ENCODE data around the gene JPH2. TPM values are rescaled to one million over a fixed set of nuclear protein-coding genes. Genes with fewer than 3 reads are reported as not detected.

Gene JPH2
- total RNA-seq, 2 experiments from 2014 or later = 0.07 TPM

DNA sequence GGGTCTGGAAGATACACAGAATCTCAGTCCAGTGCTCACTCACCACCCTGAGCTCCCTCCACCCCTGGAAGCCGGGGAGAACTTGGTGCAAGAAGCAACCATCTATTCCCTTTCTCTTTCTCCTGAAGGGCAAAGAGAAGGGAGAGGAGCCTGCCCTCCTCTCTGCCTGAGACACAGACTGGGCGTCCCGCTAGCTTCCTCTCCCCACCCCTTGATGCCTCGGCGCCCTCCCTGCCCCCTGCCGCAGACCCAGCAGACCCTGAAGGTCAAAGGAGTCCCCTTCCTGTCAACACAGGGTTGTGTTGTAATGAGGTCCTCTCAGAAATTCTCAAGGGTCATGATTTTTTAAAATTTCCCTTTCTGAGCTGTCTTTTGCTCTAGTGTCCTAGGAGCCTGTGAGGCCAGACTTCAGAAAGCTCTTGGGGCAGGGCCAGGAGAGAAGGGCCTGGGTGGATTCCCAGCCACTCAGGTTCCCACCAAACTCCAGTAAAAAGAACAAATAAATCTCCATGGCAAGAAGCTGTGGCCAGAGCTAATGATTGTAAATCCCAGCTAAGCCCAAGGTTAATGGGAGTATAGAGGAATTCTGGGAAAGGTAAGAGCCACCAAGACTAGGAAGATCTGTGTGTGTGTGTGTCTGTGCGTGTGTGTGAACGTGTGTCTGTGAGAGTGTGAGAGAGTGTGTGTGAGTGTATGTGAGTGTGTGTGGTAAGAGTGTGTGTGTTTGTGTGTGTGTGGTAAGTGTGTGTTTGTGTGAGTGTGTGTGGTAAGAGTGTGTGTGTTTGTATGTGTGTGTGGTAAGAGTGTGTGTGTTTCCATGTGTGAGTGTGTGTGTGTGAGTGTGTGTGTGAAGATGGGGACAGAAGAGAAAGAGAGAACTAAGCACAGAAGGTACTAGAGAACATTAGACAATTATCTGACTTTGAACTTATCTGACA is 1.1 kb upstream of the JPH2 start:
- intact Hi-C loops (cut with DNase I, micrococcal nuclease) = no loop called here
- CTCF ChIA-PET = interaction anchor here (0.6 to 5.7 kb wide), 6 partner anchors 8 to 742 kb away, joined by 3 to 166 read pairs (median 6); no protein-coding TSS in a partner anchor
- Mint-ChIP-seq H3K4me1 (peaks cover 4% of the 10 kb centered on the region), H3K27me3 (peaks cover 36% of the 10 kb centered on the region), H3K9me3 (ENCODE audit: low read depth) (no peaks in the 10 kb centered on the region), H3K4me3 (no peak overlapping the region), H3K36me3 (ENCODE audit: low read depth) (no peaks in the 10 kb centered on the region), H3K27ac (no peak overlapping the region)
- POLR2A ChIA-PET = interaction anchor here (0.5 to 0.6 kb wide), 2 partner anchors 8 to 733 kb away, joined by 3 read pairs; no protein-coding TSS in a partner anchor
- no peak for ATAC-seq
- DNase-seq = no peak

GRCh38 chr20:44186674-44187053 is 324 bp downstream of the JPH2 start:
- POLR2A ChIA-PET = no interaction called here
- DNase-seq (no peak), ATAC-seq (no peak)
- CTCF ChIA-PET = interaction anchor here (0.7 to 5.7 kb wide), 3 partner anchors 8 to 937 kb away, joined by 3 to 166 read pairs (median 4); no protein-coding TSS in a partner anchor
- Mint-ChIP-seq H3K27me3 (peaks cover 45% of the 10 kb centered on the region), H3K36me3 (ENCODE audit: low read depth) (no peaks in the 10 kb centered on the region), H3K4me1 (peaks cover 4% of the 10 kb centered on the region), H3K27ac (no peak overlapping the region), H3K4me3 (no peak overlapping the region), H3K9me3 (ENCODE audit: low read depth) (no peaks in the 10 kb centered on the region)
- intact Hi-C loops (cut with DNase I, micrococcal nuclease) = no loop called here

DNA sequence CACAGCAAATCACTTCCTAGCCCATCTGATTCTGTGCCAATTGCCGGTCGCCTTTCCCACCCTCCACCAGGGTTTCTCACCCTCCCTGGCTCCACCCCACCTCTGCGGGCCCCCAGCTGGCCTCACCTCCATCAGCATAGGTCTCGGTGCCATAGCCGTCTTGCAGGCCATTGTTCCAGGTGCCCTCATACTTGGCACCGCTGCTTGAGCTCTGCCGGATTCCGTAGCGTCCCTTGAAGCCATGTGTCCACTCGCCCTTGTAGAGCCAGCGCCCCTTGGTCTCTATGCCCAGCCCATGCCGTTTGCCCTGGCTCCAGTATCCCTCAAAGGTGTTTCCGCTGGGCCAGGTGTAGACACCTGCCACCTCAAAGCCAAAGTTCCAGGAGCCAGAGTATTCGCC is 787 bp downstream of the JPH2 start:
- no peak for DNase-seq
- POLR2A ChIA-PET = no interaction called here
- CTCF ChIA-PET = interaction anchor here (0.7 to 1.2 kb wide), 2 partner anchors 9 to 937 kb away, joined by 3 to 4 read pairs; no protein-coding TSS in a partner anchor
- peaks cover 49% of the 10 kb centered on the region for H3K27me3 Mint-ChIP-seq
- no peak overlapping the region for H3K27ac Mint-ChIP-seq
- ATAC-seq = no peak
- no peaks in the 10 kb centered on the region for H3K36me3 Mint-ChIP-seq (ENCODE audit: low read depth)
- no peak overlapping the region for H3K4me3 Mint-ChIP-seq
- H3K9me3 Mint-ChIP-seq (ENCODE audit: low read depth) = no peaks in the 10 kb centered on the region
- H3K4me1 Mint-ChIP-seq = peaks cover 4% of the 10 kb centered on the region
- intact Hi-C loops (cut with DNase I, micrococcal nuclease) = no loop called here

- Mint-ChIP-seq H3K9me3 (ENCODE audit: low read depth) (no peaks in the 10 kb centered on the region), H3K27ac (no peak overlapping the region), H3K27me3 (peaks cover 46% of the 10 kb centered on the region), H3K4me1 (peaks cover 4% of the 10 kb centered on the region), H3K36me3 (ENCODE audit: low read depth) (no peaks in the 10 kb centered on the region), H3K4me3 (no peak overlapping the region)
- ATAC-seq (no peak), DNase-seq (no peak)
- ChIA-PET CTCF (interaction anchor here (0.7 to 1.2 kb wide), 2 partner anchors 10 to 936 kb away, joined by 3 to 4 read pairs; no protein-coding TSS in a partner anchor), POLR2A (no interaction called here)
- intact Hi-C loops (cut with DNase I, micrococcal nuclease) = no loop called here
Observed at GRCh38 chr20:44185574-44185973, 1.4 kb downstream of the JPH2 start.

DNA sequence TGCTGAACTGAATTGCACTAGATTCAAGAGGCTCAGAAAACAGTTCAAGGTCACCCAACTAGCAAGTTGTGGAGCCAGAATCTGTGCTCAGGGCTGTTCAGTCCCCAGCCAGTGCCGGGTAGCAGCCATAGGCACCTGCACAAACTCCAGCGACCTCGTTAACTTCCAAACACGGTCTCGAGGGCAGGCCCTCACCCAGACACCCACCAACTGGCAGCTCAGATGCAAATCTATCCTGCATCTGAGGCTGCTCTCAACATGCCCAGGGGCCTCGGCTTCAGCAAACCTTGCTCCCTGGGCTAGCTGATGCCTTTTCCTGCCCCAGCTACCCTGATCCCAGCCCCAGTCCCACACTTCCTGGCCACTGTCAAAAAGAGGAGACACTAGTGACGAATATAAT is 3.7 kb downstream of the JPH2 start:
- H3K4me1 Mint-ChIP-seq = peaks cover 4% of the 10 kb centered on the region

GRCh38 chr20:44182863-44183262 is 4.1 kb downstream of the JPH2 start:
- H3K27me3 Mint-ChIP-seq = peaks cover 36% of the 10 kb centered on the region
- intact Hi-C loops (cut with DNase I, micrococcal nuclease) = no loop called here
- ATAC-seq (no peak), DNase-seq (no peak)
- no peak overlapping the region for H3K27ac Mint-ChIP-seq
- H3K36me3 Mint-ChIP-seq (ENCODE audit: low read depth) = no peaks in the 10 kb centered on the region
- ChIA-PET CTCF (no interaction called here), POLR2A (no interaction called here)
- no peaks in the 10 kb centered on the region for H3K9me3 Mint-ChIP-seq (ENCODE audit: low read depth)
- no peak overlapping the region for H3K4me3 Mint-ChIP-seq
- H3K4me1 Mint-ChIP-seq = peaks cover 4% of the 10 kb centered on the region

More for the DNA sequence above, 3.7 kb downstream of the JPH2 start:
- intact Hi-C loops (cut with DNase I, micrococcal nuclease) = no loop called here
- DNase-seq = no peak
- ChIA-PET CTCF (no interaction called here), POLR2A (no interaction called here)
- Mint-ChIP-seq H3K36me3 (ENCODE audit: low read depth) (no peaks in the 10 kb centered on the region), H3K9me3 (ENCODE audit: low read depth) (no peaks in the 10 kb centered on the region), H3K27ac (no peak overlapping the region), H3K4me3 (no peak overlapping the region), H3K27me3 (peaks cover 40% of the 10 kb centered on the region)
- no peak for ATAC-seq

DNA sequence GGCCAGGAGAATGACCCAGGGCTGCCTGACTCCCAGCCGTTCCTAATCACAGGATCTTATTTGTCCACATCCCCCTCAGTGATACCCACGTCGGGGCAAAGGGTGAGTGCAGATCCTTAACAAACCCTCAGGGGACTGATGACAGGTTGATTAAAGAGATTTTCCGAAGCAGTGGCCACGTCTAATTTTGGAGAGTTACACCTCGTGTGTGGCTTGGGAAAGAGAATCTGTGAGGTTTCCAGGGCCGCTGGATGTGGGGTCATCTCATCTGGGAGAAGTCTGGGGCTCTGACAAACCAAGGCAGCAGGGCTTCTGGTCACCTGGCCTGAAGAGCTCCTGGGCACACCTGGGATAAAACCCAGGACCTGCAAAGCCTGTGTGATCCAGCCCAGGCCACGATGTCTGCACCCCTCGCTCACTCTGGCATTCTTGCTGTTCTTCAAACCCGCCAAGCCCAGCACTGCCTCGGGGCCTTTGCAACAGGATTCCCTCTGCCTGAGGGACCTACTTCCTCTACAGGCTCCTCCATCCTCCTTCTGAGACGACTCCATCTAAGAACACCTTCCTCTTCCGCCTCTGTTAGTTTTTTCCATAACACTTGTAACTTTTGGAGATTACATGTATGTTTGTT is 4.7 kb downstream of the JPH2 start:
- no peak for DNase-seq
- Mint-ChIP-seq H3K36me3 (ENCODE audit: low read depth) (no peaks in the 10 kb centered on the region), H3K9me3 (ENCODE audit: low read depth) (no peaks in the 10 kb centered on the region), H3K27ac (no peak overlapping the region), H3K4me1 (peaks cover under 1% of the 10 kb centered on the region), H3K27me3 (peaks cover 32% of the 10 kb centered on the region), H3K4me3 (no peak overlapping the region)
- CTCF ChIA-PET = interaction anchor here (1.0 kb wide), 1 partner anchor 66 kb away, joined by 4 read pairs; no protein-coding TSS in a partner anchor
- POLR2A ChIA-PET = no interaction called here
- ATAC-seq = no peak
- intact Hi-C loops (cut with DNase I, micrococcal nuclease) = no loop called here

DNA sequence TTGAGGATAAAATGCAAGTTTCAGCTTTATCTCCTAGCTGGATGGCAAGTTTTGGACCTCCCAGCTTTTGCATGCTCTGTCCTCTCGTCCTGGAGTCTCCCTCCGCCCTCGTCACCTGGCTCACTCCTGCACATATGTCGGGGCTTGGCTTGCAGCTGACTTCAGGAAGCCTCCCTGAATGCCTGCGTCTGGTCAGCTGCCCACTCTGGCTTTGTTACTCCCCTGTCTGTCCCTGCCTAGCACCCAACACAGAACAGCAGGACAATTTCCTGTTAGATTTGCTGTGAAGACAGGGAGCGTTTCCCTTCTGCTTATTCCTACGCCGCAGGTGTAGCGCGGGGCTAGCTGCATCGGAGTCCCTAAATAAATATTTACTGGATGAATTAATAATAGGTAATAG is 5.4 kb downstream of the JPH2 start:
- Mint-ChIP-seq H3K4me1 (no peaks in the 10 kb centered on the region), H3K36me3 (ENCODE audit: low read depth) (no peaks in the 10 kb centered on the region), H3K27ac (no peak overlapping the region), H3K9me3 (ENCODE audit: low read depth) (no peaks in the 10 kb centered on the region), H3K4me3 (no peak overlapping the region), H3K27me3 (peaks cover 30% of the 10 kb centered on the region)
- no peak for ATAC-seq
- CTCF ChIA-PET = interaction anchor here (0.9 to 1.2 kb wide), 3 partner anchors 8 to 65 kb away, joined by 3 to 5 read pairs (median 4); no protein-coding TSS in a partner anchor
- intact Hi-C loops (cut with DNase I, micrococcal nuclease) = no loop called here
- POLR2A ChIA-PET = no interaction called here
- no peak for DNase-seq

- intact Hi-C loops (cut with DNase I, micrococcal nuclease) = no loop called here
- Mint-ChIP-seq H3K4me1 (no peaks in the 10 kb centered on the region), H3K27ac (no peak overlapping the region), H3K27me3 (peaks cover 27% of the 10 kb centered on the region), H3K9me3 (ENCODE audit: low read depth) (no peaks in the 10 kb centered on the region), H3K4me3 (no peak overlapping the region), H3K36me3 (ENCODE audit: low read depth) (no peaks in the 10 kb centered on the region)
- ChIA-PET POLR2A (no interaction called here), CTCF (interaction anchor here (0.8 to 1.5 kb wide), 3 partner anchors 8 to 64 kb away, joined by 5 to 9 read pairs (median 5); no protein-coding TSS in a partner anchor)
- DNase-seq (no peak), ATAC-seq (no peak)
Observed at GRCh38 chr20:44180814-44181213, 6.2 kb downstream of the JPH2 start.

- no peak for ATAC-seq
- CTCF ChIA-PET = interaction anchor here (0.5 to 2.4 kb wide), 4 partner anchors 13 to 61 kb away, joined by 3 to 9 read pairs (median 4); no protein-coding TSS in a partner anchor
- Mint-ChIP-seq H3K27me3 (peaks cover 14% of the 10 kb centered on the region), H3K4me3 (no peak overlapping the region), H3K9me3 (ENCODE audit: low read depth) (no peaks in the 10 kb centered on the region), H3K27ac (no peak overlapping the region), H3K4me1 (no peaks in the 10 kb centered on the region), H3K36me3 (ENCODE audit: low read depth) (no peaks in the 10 kb centered on the region)
- POLR2A ChIA-PET = no interaction called here
- intact Hi-C loops (cut with DNase I, micrococcal nuclease) = no loop called here
- no peak for DNase-seq
Observed at GRCh38 chr20:44176833-44177534, 10.0 kb downstream of the JPH2 start.
